Nephron progenitor cell (in vitro differentiated cells): ENCODE results near the gene LCN15.

Experiments used
- DNase-seq: peaks from one replicate; pipeline ENCODE4 v3.0.0; 2021
- H3K27ac Mint-ChIP-seq: 2 replicates; pipeline ENCODE4 v1.8.0; 2021; ENCODE audit warnings: mild to moderate bottlenecking, moderate library complexity, mixed read lengths
- H3K27me3 Mint-ChIP-seq: 2 replicates; pipeline ENCODE4 v1.8.0; 2021; ENCODE audit warnings: mild to moderate bottlenecking, low read depth, mixed read lengths; ENCODE audit not compliant: poor library complexity
- H3K36me3 Mint-ChIP-seq: 2 replicates; pipeline ENCODE4 v1.8.0; 2021; ENCODE audit warnings: low read depth, mixed read lengths
- H3K4me1 Mint-ChIP-seq: 2 replicates; pipeline ENCODE4 v1.8.0; 2021; ENCODE audit warnings: mixed read lengths
- H3K4me3 Mint-ChIP-seq: 2 replicates; pipeline ENCODE4 v1.8.0; 2021; ENCODE audit warnings: mild to moderate bottlenecking, moderate library complexity, mixed read lengths
- H3K9me3 Mint-ChIP-seq: 2 replicates; pipeline ENCODE4 v1.8.0; 2021; ENCODE audit warnings: mild to moderate bottlenecking, moderate library complexity, mixed read lengths
- CTCF ChIP-seq: fragments of 200-600 bp; sonication (generic); IDR thresholded peaks from 2 replicates; pipeline ENCODE4 v1.5.0; 2021; ENCODE audit warnings: antibody characterized with exemption

Gene LCN15

DNA sequence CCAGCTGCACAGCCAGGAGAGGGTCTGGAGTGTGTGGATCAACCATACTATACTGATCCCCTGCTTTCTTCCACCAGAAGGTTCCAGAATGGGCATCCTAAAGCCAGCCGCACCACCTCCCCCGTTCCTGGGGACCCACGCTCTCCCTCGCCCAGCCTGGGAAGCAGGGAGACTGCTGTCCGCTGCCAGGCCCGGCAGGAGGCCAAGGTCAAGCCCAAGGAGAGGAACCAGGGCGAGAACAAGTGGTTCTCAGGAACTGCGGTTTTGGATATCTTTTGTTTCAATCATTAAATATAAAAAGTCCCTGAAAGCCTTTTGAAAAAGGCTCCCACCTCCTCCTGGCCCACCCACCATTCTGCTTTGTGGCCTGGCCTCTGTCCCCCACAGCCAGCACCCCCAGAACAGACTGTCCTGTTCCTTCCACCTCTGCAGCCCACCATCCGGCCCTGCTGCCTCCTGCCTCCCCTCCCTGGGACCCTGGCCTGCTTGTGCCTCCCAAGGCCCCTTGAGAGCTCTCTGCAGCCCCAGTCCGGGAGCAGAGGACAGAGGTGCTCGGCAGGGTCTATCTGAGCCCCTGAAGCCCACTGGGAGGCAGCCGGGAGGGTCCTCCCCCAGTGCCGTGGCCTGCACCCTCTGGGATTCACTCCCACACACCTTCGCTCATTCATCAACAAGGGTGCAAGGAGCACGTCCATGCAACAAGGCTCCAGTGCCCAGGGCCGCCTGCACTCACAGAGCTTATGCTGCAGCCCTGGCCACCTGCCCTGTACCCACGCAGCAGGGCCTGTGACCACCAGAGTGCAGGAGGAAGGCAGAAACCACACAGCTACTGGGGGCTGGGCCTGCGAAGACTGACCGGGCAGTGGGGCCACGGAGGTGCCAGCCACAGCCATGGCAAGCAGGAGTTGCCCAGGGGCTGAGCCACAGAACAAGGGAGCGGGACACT is 15.4 kb downstream of the LCN15 start:
- peaks cover 7% of the 10 kb centered on the region for H3K36me3 Mint-ChIP-seq
- no peak for DNase-seq
- H3K4me1 Mint-ChIP-seq: no peaks in the 10 kb centered on the region

DNA sequence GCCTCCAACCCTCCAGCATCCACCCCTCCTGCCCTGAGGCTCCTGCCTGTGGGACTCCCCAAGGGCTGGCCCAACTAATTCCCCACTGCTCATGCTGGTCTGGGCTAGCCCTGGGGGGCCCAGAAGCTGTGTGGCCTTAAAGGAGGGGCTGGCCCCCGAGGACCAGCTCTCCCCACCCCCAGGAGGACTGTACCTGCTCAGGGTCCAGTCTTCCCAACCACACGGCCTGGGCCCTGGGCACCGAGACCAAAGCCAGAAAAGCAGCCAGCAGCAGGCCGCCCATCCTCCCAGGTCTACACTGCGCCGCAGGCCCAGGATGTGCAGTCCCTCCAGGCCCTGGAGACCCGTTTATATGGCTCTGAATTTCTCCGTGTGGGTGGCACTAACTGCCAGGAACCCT is 16.1 kb downstream of the LCN15 start, which contains the start of gene LCN6:
Gene LCN6 (minus strand): TSS at position 325 of the 400 bp plus-strand sequence. CDS start 42 bp downstream, at position 283.
- TF ChIP-seq CTCF: no peak
- Mint-ChIP-seq H3K9me3 (peaks cover 26% of the 10 kb centered on the region), H3K36me3 (peaks cover 7% of the 10 kb centered on the region), H3K4me3 (no peak within 1 kb of the TSS), H3K27ac (no peak within 1 kb of the TSS), H3K27me3 (peaks cover 25% of the 10 kb centered on the region), H3K4me1 (no peaks in the 10 kb centered on the region)
- DNase-seq: no peak

More for the DNA sequence above, 15.4 kb downstream of the LCN15 start:
- no peak for TF ChIP-seq CTCF
- Mint-ChIP-seq H3K9me3 (peaks cover 26% of the 10 kb centered on the region), H3K27ac (no peak overlapping the region), H3K27me3 (peaks cover 25% of the 10 kb centered on the region), H3K4me3 (no peak overlapping the region)

DNA sequence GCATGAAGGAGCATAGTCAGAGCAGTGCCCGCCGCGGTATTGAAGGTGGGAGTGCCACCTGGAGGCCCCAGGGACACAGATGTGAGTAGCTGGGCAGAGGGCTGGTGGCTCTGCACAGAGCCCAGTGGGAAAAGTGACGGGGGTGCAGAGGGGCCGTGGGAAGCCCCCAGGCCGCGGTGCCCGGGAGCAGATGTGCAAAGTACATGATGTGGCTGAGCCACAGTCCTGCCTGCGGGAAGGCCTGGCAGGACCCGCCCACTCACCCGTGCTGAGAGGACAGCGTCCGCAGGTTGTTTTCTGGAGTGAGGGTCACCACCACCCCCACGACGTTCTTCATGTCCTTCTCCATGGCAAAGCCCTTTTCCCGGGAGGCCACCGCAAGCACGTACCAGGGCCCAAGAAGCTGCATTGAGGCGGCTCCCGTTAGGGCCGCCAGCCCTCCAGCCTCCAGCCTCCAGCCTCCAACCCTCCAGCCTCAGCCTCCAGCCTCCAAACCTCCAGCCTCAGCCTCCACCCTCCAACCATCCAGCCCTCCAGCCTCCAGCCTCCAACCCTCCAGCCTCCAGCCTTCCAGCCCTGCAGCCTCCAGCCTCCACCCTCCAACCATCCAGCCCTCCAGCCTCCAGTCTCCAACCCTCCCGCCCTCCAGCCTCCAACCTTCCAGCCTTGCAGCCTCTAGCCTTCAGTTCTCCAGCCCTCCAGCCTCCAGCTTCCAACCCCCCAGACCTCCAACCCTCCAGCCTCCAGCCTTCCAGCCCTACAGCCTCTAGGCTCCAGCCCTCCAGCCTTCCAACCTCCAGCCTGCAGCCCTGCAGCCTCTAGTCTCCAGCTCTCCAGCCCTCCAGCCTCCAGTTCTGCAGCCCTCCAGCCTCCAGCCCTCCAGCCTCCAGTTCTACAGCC is 16.9 kb downstream of the LCN15 start:
- no peak for TF ChIP-seq CTCF
- Mint-ChIP-seq H3K4me3 (no peak overlapping the region), H3K4me1 (peaks cover 6% of the 10 kb centered on the region), H3K27ac (no peak overlapping the region), H3K27me3 (peaks cover 20% of the 10 kb centered on the region), H3K36me3 (peaks cover 2% of the 10 kb centered on the region), H3K9me3 (peaks cover 20% of the 10 kb centered on the region)
- no peak for DNase-seq

DNA sequence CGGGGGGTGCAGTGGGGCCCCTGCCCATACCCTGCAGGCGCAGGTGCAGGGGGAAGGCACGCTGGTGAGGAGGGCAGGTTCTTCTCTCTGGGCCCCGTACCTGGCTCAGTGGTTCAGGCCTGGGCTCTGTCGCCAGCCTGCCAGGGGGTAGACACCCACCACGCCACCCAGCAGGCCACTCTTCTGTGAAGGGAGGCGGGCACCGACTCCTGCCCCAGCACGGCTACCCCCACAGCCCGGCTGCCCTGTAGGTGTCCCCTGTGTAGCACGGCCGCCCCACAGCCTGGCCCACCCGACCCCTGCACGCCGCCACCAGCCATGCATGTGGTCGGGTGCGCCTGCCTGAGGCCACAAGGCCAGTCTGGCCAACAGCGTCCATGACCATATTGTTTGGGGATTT is 17.7 kb downstream of the LCN15 start:
- Mint-ChIP-seq H3K27me3 (peaks cover 14% of the 10 kb centered on the region), H3K4me1 (peaks cover 6% of the 10 kb centered on the region)

DNA sequence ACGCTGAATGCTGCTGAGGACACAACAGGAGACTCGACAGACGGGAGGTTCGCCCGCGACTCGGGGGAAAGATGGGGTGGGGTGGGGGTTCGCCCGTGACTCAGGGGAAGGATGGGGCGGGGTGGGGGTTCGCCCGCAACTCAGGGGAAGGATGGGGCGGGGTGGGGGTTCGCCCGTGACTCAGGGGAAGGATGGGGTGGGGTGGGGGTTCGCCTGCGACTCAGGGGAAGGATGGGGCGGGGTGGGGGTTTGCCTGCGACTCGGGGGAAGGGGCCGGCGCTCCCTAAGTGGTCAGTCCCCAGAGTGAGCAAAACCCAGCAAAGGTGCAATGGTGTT is 18.2 kb downstream of the LCN15 start:
- Mint-ChIP-seq H3K9me3 (peaks cover 7% of the 10 kb centered on the region), H3K4me3 (no peak overlapping the region), H3K4me1 (peaks cover 11% of the 10 kb centered on the region), H3K27me3 (peaks cover 11% of the 10 kb centered on the region), H3K36me3 (no peaks in the 10 kb centered on the region), H3K27ac (no peak overlapping the region)
- no peak for DNase-seq
- no peak for TF ChIP-seq CTCF

More for the DNA sequence above, 17.7 kb downstream of the LCN15 start:
- Mint-ChIP-seq H3K4me3 (no peak overlapping the region), H3K27ac (no peak overlapping the region), H3K9me3 (peaks cover 12% of the 10 kb centered on the region), H3K36me3 (no peaks in the 10 kb centered on the region)
- TF ChIP-seq CTCF: no peak
- no peak for DNase-seq
